ENCODE data around the gene SMAD6.
"Not testable (repeated sequence)": the region's sequence is repeated elsewhere in the genome, so short reads cannot be mapped to it uniquely, and the experiment has no call there.

The SMAD6 gene

DNA sequence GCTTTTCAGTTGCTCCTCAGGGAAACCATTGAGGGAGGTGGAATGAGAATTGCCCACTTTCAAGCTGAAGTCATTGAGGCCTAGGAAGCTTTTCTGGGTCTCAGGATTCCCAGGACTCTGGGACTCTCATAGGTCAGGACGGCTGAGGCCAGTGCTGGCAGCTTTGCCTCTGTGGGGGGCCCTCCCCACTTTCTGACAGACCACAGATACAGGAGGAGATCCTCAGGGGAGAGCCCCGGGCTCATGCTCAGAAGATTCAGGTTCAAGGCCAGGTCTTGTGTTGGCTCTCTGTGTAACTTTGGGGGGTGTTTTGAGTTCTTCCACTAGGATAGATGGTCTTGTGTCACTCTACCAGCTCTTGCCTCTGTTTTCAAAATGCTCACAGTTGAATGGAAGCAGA lies 50.0 kb downstream of the SMAD6 start:
- Histone ChIP-seq H3K36me3 (no peaks in the 10 kb centered on the region), H4K20me1 (no peaks in the 10 kb centered on the region), H3K4me1 (peaks cover 31% of the 10 kb centered on the region), H3K9me3 (peaks cover 15% of the 10 kb centered on the region), H3K27me3 (no peaks in the 10 kb centered on the region), H3K4me3 (no peak overlapping the region), H3K4me2 (peak overlapping the region; percentile 48), H3K27ac (no peak overlapping the region), H3K9ac (no peak overlapping the region)
- no peak for TF ChIP-seq Cebpa-rat (IDR thresholded peaks at IDR 0.05)

- no peaks in the 10 kb centered on the region for H3K36me3 ChIP-seq
These were observed 51.8 kb downstream of the SMAD6 start for GRCh38 chr15:66753687-66754377.

GRCh38 chr15:66754789-66755188 lies 52.8 kb downstream of the SMAD6 start:
- H3K4me3 ChIP-seq = no peak overlapping the region
- H3K36me3 ChIP-seq = no peaks in the 10 kb centered on the region
- no peaks in the 10 kb centered on the region for H4K20me1 ChIP-seq
- H3K27ac ChIP-seq = no peak overlapping the region
- H3K9ac ChIP-seq = no peak overlapping the region
- TF ChIP-seq Cebpa-rat (IDR thresholded peaks at IDR 0.05) = no peak
- H3K4me2 ChIP-seq = no peak overlapping the region
- H3K9me3 ChIP-seq = peaks cover 15% of the 10 kb centered on the region
- H3K27me3 ChIP-seq = no peaks in the 10 kb centered on the region
- peaks cover 31% of the 10 kb centered on the region for H3K4me1 ChIP-seq

More at GRCh38 chr15:66753687-66754377, 51.8 kb downstream of the SMAD6 start:
- Histone ChIP-seq H3K4me1 (peaks cover 31% of the 10 kb centered on the region), H3K27me3 (no peaks in the 10 kb centered on the region), H3K4me2 (peak overlapping the region; percentile 75), H3K4me3 (no peak overlapping the region), H3K9ac (no peak overlapping the region; the same call in 1 of the 2 replicates), H3K27ac (no peak overlapping the region), H3K9me3 (peaks cover 15% of the 10 kb centered on the region), H4K20me1 (no peaks in the 10 kb centered on the region)
- TF ChIP-seq Cebpa-rat (IDR thresholded peaks at IDR 0.05) = no peak

DNA sequence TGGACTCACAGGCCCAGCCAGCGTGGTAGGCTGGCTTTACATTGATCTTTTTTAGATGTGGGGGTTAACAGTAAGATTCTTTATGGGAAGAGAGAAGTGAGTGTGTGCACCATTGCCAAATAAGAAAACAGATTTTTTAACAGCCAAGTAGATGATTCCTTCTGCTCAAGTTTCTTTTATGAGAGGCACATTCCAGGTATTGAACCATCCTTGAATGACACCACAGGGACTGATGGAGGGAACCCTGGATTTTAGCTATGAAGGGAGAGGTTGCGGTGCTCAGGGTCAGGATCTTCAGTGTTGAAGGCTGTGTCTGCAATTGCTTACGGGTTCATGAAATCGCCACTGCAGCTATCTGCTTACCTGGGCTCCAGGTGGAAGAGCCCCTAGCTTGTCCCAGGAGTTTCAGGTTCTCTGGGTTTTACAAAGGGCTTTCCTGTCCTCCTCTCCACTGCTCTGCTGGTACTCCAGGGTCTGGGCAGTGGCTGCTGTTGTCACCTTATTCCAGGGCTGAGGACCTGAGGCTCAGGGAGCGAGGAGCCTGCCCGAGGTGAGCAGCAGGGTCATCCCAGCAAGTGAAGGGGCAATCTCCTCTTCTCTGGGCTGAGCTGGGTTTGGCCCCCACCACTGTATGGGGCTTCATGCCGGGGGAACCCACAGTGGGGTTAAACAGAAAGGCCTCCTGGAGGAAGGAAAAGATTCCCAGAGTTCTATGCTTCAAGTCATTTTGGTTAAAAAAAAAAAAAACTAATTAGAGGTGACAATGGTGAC lies 53.4 kb downstream of the SMAD6 start:
- Histone ChIP-seq H3K27me3 (no peaks in the 10 kb centered on the region), H4K20me1 (no peaks in the 10 kb centered on the region), H3K27ac (no peak overlapping the region), H3K36me3 (no peaks in the 10 kb centered on the region), H3K9me3 (peaks cover 15% of the 10 kb centered on the region), H3K4me3 (no peak overlapping the region), H3K4me2 (no peak overlapping the region), H3K9ac (no peak overlapping the region), H3K4me1 (peaks cover 36% of the 10 kb centered on the region)
- TF ChIP-seq Cebpa-rat (IDR thresholded peaks at IDR 0.05) = no peak

DNA sequence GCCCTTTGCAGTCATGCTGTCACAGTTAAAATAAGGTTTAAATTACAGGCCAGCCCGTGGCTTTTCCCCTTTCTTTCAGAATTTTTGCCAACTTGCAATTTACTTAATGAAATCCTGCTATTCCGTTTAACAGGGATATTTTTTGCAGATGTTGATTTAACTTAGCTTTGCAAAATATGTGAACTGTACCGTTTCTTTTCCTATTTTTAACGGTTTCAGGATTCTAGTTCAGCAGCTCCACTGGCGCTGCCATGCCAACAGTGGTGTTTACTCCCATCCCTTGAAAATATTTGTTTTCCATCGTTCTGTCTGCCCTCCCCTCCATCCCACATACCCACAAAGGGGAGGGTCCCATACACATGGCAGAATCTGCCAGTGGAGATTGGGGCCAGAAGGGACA lies 54.3 kb downstream of the SMAD6 start:
- no peak overlapping the region for H3K9ac ChIP-seq
- no peak overlapping the region for H3K4me3 ChIP-seq
- no peaks in the 10 kb centered on the region for H3K36me3 ChIP-seq
- no peak overlapping the region for H3K4me2 ChIP-seq
- no peak for TF ChIP-seq Cebpa-rat (IDR thresholded peaks at IDR 0.05)
- no peaks in the 10 kb centered on the region for H3K27me3 ChIP-seq
- H3K27ac ChIP-seq = no peak overlapping the region
- no peaks in the 10 kb centered on the region for H4K20me1 ChIP-seq
- peaks cover 42% of the 10 kb centered on the region for H3K4me1 ChIP-seq
- peaks cover 15% of the 10 kb centered on the region for H3K9me3 ChIP-seq

GRCh38 chr15:66757030-66757429 lies 55.0 kb downstream of the SMAD6 start:
- Histone ChIP-seq H3K4me3 (no peak overlapping the region), H3K4me1 (peaks cover 42% of the 10 kb centered on the region), H3K27me3 (no peaks in the 10 kb centered on the region), H3K4me2 (no peak overlapping the region), H3K27ac (no peak overlapping the region), H3K36me3 (no peaks in the 10 kb centered on the region), H3K9ac (no peak overlapping the region), H3K9me3 (peaks cover 15% of the 10 kb centered on the region), H4K20me1 (no peaks in the 10 kb centered on the region)
- TF ChIP-seq Cebpa-rat (IDR thresholded peaks at IDR 0.05) = no peak

- Histone ChIP-seq H3K27ac (no peak overlapping the region), H3K4me3 (no peak overlapping the region), H4K20me1 (no peaks in the 10 kb centered on the region), H3K4me1 (peaks cover 42% of the 10 kb centered on the region), H3K27me3 (no peaks in the 10 kb centered on the region), H3K4me2 (no peak overlapping the region), H3K9me3 (peaks cover 15% of the 10 kb centered on the region), H3K36me3 (no peaks in the 10 kb centered on the region), H3K9ac (no peak overlapping the region)
- TF ChIP-seq Cebpa-rat (IDR thresholded peaks at IDR 0.05) = no peak
These were observed 55.5 kb downstream of the SMAD6 start for GRCh38 chr15:66757521-66757920.

- H3K27me3 ChIP-seq, H4K20me1 ChIP-seq, H3K36me3 ChIP-seq, H3K4me3 ChIP-seq, H3K4me2 ChIP-seq, H3K27ac ChIP-seq, H3K9ac ChIP-seq: not testable (repeated sequence)
- peaks cover 42% of the 10 kb centered on the region for H3K4me1 ChIP-seq
- H3K9me3 ChIP-seq = peaks cover 15% of the 10 kb centered on the region
These were observed 56.2 kb downstream of the SMAD6 start for GRCh38 chr15:66758217-66758616.

DNA sequence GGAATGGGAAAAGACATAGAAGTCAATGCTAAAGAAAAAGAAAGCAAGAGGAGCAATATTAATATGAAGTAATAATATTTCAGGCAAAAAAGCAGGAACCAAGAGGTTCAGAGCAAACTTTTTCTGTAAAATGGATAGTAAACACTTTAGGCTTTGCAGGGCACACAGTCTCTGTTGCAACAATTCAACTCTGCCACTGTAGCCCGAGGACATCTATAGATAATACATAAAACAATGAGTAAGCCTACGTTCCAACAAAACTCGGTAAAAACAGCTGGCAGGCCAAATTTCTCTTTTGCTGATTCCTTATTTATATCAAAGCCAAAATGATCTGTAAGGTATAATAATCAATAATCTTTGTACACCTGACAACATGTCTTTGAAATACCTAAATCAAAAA lies 56.8 kb downstream of the SMAD6 start:
- Histone ChIP-seq H3K36me3 (no peaks in the 10 kb centered on the region), H3K9me3 (peaks cover 15% of the 10 kb centered on the region), H3K4me2 (no peak overlapping the region), H3K27ac (no peak overlapping the region), H4K20me1 (no peaks in the 10 kb centered on the region), H3K4me3 (no peak overlapping the region), H3K9ac (no peak overlapping the region), H3K27me3 (no peaks in the 10 kb centered on the region), H3K4me1 (peaks cover 42% of the 10 kb centered on the region)
- no peak for TF ChIP-seq Cebpa-rat (IDR thresholded peaks at IDR 0.05)
